ENCODE data around the gene STRN4. TPM values are rescaled to one million over a fixed set of nuclear protein-coding genes. Genes with fewer than 3 reads are reported as not detected.

Gene STRN4
- total RNA-seq, 1 donor from 2014 or later, result 116 TPM

- peak; percentile 16 for DNase-seq (ENCODE audit: low spot score)
- Mint-ChIP-seq H3K27ac (peak within 1 kb of the TSS; percentile 91), H3K27me3 (ENCODE audit: insufficient read depth) (no peaks in the 10 kb centered on the region), H3K9me3 (no peaks in the 10 kb centered on the region), H3K4me1 (ENCODE audit: low read depth) (peaks cover 46% of the 10 kb centered on the region), H3K4me3 (peak within 1 kb of the TSS; percentile 95), H3K36me3 (ENCODE audit: low read depth) (peaks cover 11% of the 10 kb centered on the region)
- intact Hi-C loops (cut with micrococcal nuclease), result loop anchor here (1.0 to 2.0 kb wide), 3 partner anchors 29 to 83 kb away; partner anchors contain the start of gene PRKD2
These were observed 549 bp downstream of the STRN4 start, which contains the start of gene FKRP for GRCh38 chr19:46745521-46746280. FKRP (plus strand) TSS chr19:46746057; CDS start chr19:46755451, 9,394 bp downstream.

- DNase-seq (ENCODE audit: low spot score), result no peak
- H3K9me3 Mint-ChIP-seq, result no peaks in the 10 kb centered on the region
- H3K36me3 Mint-ChIP-seq (ENCODE audit: low read depth), result peaks cover 10% of the 10 kb centered on the region
- intact Hi-C loops (cut with micrococcal nuclease), result no loop called here
- H3K4me3 Mint-ChIP-seq, result peak overlapping the region; percentile 95
- no peaks in the 10 kb centered on the region for H3K27me3 Mint-ChIP-seq (ENCODE audit: insufficient read depth)
- peaks cover 46% of the 10 kb centered on the region for H3K4me1 Mint-ChIP-seq (ENCODE audit: low read depth)
- H3K27ac Mint-ChIP-seq, result peak overlapping the region; percentile 86
These were observed 1.2 kb downstream of the STRN4 start for GRCh38 chr19:46745030-46745429.

GRCh38 chr19:46744005-46744691, 2.1 kb downstream of the STRN4 start:
- H3K27me3 Mint-ChIP-seq (ENCODE audit: insufficient read depth), result no peaks in the 10 kb centered on the region
- peaks cover 51% of the 10 kb centered on the region for H3K4me1 Mint-ChIP-seq (ENCODE audit: low read depth)
- H3K4me3 Mint-ChIP-seq, result peak overlapping the region; percentile 95
- peaks cover 14% of the 10 kb centered on the region for H3K36me3 Mint-ChIP-seq (ENCODE audit: low read depth)
- no peaks in the 10 kb centered on the region for H3K9me3 Mint-ChIP-seq
- intact Hi-C loops (cut with micrococcal nuclease), result no loop called here
- peak overlapping the region; percentile 86 for H3K27ac Mint-ChIP-seq
- DNase-seq (ENCODE audit: low spot score), result no peak

DNA sequence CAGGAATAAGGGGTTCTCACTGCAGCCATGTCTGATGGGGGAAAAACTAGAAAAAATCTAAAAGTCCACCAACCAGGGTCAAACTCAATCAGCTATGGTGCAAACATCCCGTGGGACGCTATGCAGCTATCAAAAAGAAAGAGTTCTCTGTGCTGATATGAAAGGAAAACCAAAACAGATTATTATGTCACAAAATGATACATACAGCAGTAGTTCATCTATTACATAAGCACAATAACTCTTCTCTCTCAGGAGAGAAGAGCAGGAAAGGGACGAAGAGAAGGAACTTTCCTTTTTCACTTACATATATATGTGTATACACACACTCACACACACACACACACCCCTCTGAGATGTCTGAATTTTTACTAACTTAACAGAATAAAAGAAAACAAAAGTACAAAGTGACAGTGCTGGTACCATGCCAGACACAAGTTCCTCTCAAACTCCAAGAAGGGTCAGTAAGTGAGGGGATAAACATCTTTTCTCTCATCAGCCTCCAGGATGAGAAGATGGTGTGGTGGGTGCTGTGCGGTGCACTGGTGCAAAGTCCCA, 3.2 kb downstream of the STRN4 start:
- intact Hi-C loops (cut with micrococcal nuclease), result no loop called here
- Mint-ChIP-seq H3K4me3 (peak overlapping the region; percentile 57), H3K27me3 (ENCODE audit: insufficient read depth) (no peaks in the 10 kb centered on the region), H3K9me3 (no peaks in the 10 kb centered on the region), H3K4me1 (ENCODE audit: low read depth) (peaks cover 41% of the 10 kb centered on the region), H3K36me3 (ENCODE audit: low read depth) (peaks cover 16% of the 10 kb centered on the region), H3K27ac (peak overlapping the region; percentile 44)
- DNase-seq (ENCODE audit: low spot score), result no peak

DNA sequence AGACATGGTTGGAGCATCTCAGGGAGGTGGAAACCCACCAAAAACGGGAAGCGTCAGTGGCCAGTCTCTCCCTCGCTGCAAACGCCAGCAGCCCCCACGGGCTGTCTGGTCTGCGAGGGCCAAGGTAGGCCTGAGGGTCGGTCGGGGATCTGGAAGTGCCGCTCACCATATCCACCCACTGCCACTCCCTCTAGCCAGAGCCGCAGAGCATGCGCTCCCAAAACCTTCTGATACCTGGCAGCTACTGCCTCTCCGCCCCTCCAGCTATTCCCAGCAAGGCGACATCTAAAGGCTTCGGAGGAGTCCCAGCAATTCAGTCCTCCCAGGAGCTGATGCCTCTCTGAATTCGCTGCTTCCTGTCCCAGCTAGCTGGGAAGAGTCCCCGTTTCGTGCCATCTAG, 4.8 kb downstream of the STRN4 start:
- no peak for DNase-seq (ENCODE audit: low spot score)
- H3K36me3 Mint-ChIP-seq (ENCODE audit: low read depth), result peaks cover 26% of the 10 kb centered on the region
- peak overlapping the region; percentile 10 for H3K27ac Mint-ChIP-seq

DNA sequence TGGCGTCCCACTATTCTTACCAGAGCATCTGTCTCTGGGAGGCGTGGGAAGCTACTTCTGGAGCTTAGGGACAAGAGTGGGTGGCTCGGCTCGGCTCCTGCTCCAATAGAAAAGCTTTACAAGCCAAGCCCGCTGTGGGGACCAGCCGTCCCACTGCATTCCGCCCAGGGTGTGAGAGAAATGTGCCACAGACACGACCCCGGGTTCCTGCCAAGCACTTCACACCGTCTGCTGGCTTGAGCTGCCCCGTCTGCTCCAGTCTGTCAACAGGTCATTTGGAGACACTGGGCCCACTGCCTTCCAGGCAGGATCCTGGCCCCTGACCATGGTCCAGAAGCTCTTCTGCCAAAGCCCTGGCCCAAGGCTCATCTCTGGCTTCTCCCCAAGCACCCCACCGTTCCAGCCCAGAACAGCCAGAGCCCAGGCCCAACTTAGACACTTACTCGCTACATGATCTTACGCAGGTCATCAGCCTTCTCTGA, 6.9 kb downstream of the STRN4 start:
- Mint-ChIP-seq H3K36me3 (ENCODE audit: low read depth) (peaks cover 19% of the 10 kb centered on the region), H3K4me1 (ENCODE audit: low read depth) (peaks cover 24% of the 10 kb centered on the region), H3K4me3 (no peak overlapping the region), H3K27me3 (ENCODE audit: insufficient read depth) (no peaks in the 10 kb centered on the region), H3K27ac (no peak overlapping the region), H3K9me3 (no peaks in the 10 kb centered on the region)
- DNase-seq (ENCODE audit: low spot score), result no peak
- intact Hi-C loops (cut with micrococcal nuclease), result no loop called here

More for the DNA sequence above, 4.8 kb downstream of the STRN4 start:
- Mint-ChIP-seq H3K27me3 (ENCODE audit: insufficient read depth) (no peaks in the 10 kb centered on the region), H3K4me3 (no peak overlapping the region), H3K9me3 (no peaks in the 10 kb centered on the region), H3K4me1 (ENCODE audit: low read depth) (peaks cover 35% of the 10 kb centered on the region)
- intact Hi-C loops (cut with micrococcal nuclease), result no loop called here

- intact Hi-C loops (cut with micrococcal nuclease), result no loop called here
- DNase-seq (ENCODE audit: low spot score), result no peak
- no peaks in the 10 kb centered on the region for H3K27me3 Mint-ChIP-seq (ENCODE audit: insufficient read depth)
- no peak overlapping the region for H3K4me3 Mint-ChIP-seq
- H3K9me3 Mint-ChIP-seq, result no peaks in the 10 kb centered on the region
- H3K4me1 Mint-ChIP-seq (ENCODE audit: low read depth), result peaks cover 12% of the 10 kb centered on the region
- no peak overlapping the region for H3K27ac Mint-ChIP-seq
- peaks cover 29% of the 10 kb centered on the region for H3K36me3 Mint-ChIP-seq (ENCODE audit: low read depth)
These were observed 8.5 kb downstream of the STRN4 start for GRCh38 chr19:46737761-46738171.

- Mint-ChIP-seq H3K9me3 (no peaks in the 10 kb centered on the region), H3K27me3 (ENCODE audit: insufficient read depth) (no peaks in the 10 kb centered on the region), H3K36me3 (ENCODE audit: low read depth) (peaks cover 29% of the 10 kb centered on the region), H3K4me3 (no peak overlapping the region), H3K27ac (no peak overlapping the region), H3K4me1 (ENCODE audit: low read depth) (peaks cover 8% of the 10 kb centered on the region)
- DNase-seq (ENCODE audit: low spot score), result no peak
- intact Hi-C loops (cut with micrococcal nuclease), result no loop called here
These were observed 9.0 kb downstream of the STRN4 start for GRCh38 chr19:46737298-46737654.

DNA sequence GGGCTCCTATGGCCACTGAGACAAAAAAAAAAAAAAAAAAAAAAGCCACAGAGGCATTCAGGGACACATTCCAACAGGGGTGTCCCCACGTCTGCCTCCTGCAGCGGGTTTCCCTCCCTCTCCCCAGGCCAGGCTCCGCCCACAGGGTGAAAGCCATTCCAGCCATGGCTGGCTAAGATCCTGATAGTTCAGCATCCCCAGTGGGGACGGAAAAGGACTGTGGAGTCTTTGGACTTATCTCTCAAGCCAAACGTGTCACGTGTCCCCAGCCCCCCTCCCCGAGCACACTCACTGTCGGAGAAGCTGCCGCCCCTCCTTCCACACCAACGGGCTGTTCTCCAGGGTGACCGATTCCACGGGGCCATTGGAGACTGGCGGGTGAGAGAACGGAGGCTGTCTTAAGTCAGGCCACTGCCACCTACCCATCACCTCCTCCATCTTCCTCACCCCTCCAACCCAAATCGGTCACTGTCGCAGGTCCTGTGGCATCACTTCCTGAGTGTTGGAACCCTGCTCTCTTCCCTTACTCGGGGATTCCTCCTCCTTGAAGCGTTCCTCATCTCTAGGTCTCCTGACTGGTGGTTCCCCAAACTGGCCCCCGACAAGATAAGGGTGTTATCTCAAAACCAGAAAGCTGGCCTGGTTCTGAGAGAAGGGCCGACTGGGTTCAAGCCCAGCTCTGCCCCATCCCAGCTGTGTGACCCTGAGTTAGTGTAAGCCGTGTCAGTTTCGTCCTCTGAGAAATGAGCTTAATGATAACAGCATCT, 9.5 kb downstream of the STRN4 start:
- intact Hi-C loops (cut with micrococcal nuclease), result no loop called here
- peaks cover 10% of the 10 kb centered on the region for H3K4me1 Mint-ChIP-seq (ENCODE audit: low read depth)
- H3K27me3 Mint-ChIP-seq (ENCODE audit: insufficient read depth), result no peaks in the 10 kb centered on the region
- no peaks in the 10 kb centered on the region for H3K9me3 Mint-ChIP-seq
- no peak overlapping the region for H3K27ac Mint-ChIP-seq
- peaks cover 34% of the 10 kb centered on the region for H3K36me3 Mint-ChIP-seq (ENCODE audit: low read depth)
- no peak overlapping the region for H3K4me3 Mint-ChIP-seq
- no peak for DNase-seq (ENCODE audit: low spot score)

DNA sequence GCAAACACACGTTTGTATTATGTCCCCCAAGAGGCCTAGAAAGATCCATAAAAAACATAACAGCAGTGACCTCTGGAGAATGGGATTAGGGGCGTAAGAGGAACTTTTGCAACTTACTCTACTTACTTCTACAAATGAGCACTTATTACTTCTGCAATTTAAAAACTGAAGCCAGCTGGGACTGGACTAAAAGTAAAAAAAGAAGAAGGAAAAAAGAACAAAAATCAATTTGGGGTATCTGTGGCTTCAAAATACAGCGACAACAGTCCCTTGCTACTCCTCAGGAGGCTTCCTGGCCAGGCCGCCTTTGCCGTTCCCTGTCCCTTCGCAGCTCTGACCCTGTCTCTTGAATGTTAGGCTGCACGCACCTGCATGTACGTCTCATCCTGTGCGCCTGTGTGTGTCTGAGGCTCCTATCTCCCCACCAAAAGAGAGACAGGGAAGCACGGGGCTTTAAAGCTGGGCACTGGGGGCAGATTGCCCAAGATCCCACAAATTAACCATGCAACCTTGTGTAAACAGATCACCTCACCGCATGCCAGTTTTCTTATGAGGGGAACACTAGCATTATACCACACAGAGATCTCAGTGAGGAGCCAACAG, 12.5 kb downstream of the STRN4 start:
- intact Hi-C loops (cut with micrococcal nuclease), result no loop called here
- H3K9me3 Mint-ChIP-seq, result no peaks in the 10 kb centered on the region
- H3K27me3 Mint-ChIP-seq (ENCODE audit: insufficient read depth), result no peaks in the 10 kb centered on the region
- peaks cover 42% of the 10 kb centered on the region for H3K36me3 Mint-ChIP-seq (ENCODE audit: low read depth)
- no peak overlapping the region for H3K4me3 Mint-ChIP-seq
- no peak overlapping the region for H3K27ac Mint-ChIP-seq
- peaks cover 24% of the 10 kb centered on the region for H3K4me1 Mint-ChIP-seq (ENCODE audit: low read depth)
- no peak for DNase-seq (ENCODE audit: low spot score)

DNA sequence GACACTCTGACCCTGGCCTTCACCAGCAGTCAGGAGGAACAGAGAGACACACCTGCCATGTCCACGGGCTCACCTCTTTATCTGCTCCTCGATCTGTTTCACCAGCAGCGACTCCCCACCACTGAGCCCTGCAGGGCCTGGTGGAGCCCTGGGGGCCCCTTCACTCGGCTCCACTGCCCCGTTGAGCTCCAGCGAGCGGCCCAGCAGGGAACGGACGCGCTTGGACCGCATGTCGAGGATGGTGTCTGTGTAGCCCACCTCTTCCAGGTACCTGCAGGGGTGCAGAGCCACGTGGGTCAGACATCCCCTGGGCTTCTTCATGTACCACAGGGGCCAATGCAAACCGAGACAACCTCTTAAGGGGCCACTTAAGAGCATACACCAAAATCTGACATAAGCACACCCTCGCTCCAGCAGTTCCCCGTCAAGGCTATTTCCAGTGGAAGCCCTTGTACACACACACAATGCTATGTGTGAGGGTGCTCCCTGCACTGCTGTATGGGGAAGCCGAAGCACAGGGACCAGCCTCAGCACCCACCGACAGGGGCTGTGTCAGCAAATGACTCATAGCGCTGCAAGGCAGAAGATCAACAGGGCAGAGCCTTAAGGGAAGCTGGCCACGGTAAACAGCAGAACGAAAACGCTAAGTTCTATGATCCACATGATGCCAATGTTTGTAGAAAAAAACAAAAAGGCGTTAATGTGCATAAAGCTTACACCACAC, 13.1 kb downstream of the STRN4 start:
- Mint-ChIP-seq H3K27ac (no peak overlapping the region), H3K4me3 (no peak overlapping the region), H3K27me3 (ENCODE audit: insufficient read depth) (no peaks in the 10 kb centered on the region), H3K36me3 (ENCODE audit: low read depth) (peaks cover 45% of the 10 kb centered on the region), H3K9me3 (no peaks in the 10 kb centered on the region), H3K4me1 (ENCODE audit: low read depth) (peaks cover 28% of the 10 kb centered on the region)
- no peak for DNase-seq (ENCODE audit: low spot score)
- intact Hi-C loops (cut with micrococcal nuclease), result no loop called here

All from activated T-helper 1 cell treated with anti-CD3 and anti-CD28 coated beads, Interleukin-12 subunit alpha, Interleukin-12 subunit beta, Interleukin-2, Interleukin-4 antibody, amounts not matched to agents 30 ng/mL and 10 ng/mL and 1 ng/mL, durations not matched to agents 14 hours and 24 hours and 36 hours (primary cell).